ENCODE measurements around the gene ANKDD1A. TPM values are rescaled to one million over a fixed set of nuclear protein-coding genes. Genes with fewer than 3 reads are reported as not detected.

The ANKDD1A gene
- total RNA-seq, 1 donor from 2014 or later, result 1.9 TPM

DNA sequence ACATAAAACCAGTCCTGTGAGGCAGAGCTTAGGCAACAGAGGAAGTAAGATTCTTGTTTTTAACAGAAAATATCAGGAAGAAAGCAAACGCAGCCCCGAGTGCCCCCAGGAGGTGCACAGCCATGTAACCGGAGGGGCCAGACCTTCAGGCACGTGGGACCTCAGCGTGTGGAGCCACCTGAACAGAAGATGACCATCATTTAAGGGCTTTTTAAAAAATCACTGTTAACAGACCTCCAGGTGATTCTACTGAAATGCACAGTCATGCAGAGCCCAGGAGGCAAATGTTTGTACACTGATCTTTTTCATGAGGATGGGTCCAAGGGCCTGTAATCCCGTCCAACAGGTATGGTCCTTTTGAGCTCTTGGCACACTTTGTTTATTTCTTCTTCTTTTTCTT, 39.2 kb downstream of the ANKDD1A start:
- TF ChIP-seq, protein P1, sequence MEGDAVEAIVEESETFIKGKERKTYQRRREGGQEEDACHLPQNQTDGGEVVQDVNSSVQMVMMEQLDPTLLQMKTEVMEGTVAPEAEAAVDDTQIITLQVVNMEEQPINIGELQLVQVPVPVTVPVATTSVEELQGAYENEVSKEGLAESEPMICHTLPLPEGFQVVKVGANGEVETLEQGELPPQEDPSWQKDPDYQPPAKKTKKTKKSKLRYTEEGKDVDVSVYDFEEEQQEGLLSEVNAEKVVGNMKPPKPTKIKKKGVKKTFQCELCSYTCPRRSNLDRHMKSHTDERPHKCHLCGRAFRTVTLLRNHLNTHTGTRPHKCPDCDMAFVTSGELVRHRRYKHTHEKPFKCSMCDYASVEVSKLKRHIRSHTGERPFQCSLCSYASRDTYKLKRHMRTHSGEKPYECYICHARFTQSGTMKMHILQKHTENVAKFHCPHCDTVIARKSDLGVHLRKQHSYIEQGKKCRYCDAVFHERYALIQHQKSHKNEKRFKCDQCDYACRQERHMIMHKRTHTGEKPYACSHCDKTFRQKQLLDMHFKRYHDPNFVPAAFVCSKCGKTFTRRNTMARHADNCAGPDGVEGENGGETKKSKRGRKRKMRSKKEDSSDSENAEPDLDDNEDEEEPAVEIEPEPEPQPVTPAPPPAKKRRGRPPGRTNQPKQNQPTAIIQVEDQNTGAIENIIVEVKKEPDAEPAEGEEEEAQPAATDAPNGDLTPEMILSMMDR (IDR thresholded peaks at IDR 0.05; ENCODE audit: insufficient read depth, low read length, poor library complexity, severe bottlenecking), result no peak
- H3K4me3 ChIP-seq (ENCODE audit: low read depth, low read length), result no peak overlapping the region
- DNase-seq (ENCODE audit: low read depth), result no peak
- H3K36me3 ChIP-seq (ENCODE audit: control insufficient read depth, insufficient read depth, low read length), result no peaks in the 10 kb centered on the region
- H3K27me3 ChIP-seq (ENCODE audit: control insufficient read depth, insufficient read depth, low read length), result no peaks in the 10 kb centered on the region

DNA sequence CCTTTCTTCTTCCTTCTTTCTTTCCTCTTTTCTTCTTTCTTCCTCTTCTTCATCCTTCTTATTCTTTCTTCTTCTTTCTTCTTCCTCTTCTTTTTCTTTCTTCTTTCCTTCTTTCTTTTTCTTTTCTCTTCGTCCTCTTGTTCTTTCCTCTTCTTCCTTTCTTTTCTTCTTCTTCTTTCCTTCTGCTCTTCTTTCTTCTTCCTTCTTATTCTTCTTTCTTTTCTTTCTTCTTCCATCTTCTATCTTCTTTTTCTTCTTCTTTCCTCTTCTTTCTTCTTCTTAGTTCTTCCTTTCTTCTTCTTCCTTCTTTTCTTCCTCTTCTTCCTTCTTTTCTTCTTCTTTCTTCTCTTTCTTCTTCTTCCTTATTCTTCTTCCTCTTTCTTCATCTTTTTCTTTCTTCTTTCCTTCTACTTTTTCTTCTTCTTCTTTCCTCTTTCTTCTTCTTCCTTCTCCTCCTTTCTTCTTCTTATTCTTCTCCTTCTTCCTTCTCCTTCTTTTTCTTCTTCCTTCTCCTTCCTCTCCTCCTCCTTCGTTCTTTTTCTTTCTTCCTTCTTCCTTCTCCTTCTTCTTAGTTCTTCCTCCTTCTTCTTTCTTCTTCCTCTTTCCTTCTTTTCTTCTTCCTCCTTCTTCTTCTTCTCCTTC, 40.2 kb downstream of the ANKDD1A start:
- TF ChIP-seq, protein P1 (IDR thresholded peaks at IDR 0.05; ENCODE audit: insufficient read depth, low read length, poor library complexity, severe bottlenecking), result no peak
- H3K27me3 ChIP-seq (ENCODE audit: control insufficient read depth, insufficient read depth, low read length), result no peaks in the 10 kb centered on the region
- no peaks in the 10 kb centered on the region for H3K36me3 ChIP-seq (ENCODE audit: control insufficient read depth, insufficient read depth, low read length)
- DNase-seq (ENCODE audit: low read depth), result no peak
- H3K4me3 ChIP-seq (ENCODE audit: low read depth, low read length), result no peak overlapping the region

DNA sequence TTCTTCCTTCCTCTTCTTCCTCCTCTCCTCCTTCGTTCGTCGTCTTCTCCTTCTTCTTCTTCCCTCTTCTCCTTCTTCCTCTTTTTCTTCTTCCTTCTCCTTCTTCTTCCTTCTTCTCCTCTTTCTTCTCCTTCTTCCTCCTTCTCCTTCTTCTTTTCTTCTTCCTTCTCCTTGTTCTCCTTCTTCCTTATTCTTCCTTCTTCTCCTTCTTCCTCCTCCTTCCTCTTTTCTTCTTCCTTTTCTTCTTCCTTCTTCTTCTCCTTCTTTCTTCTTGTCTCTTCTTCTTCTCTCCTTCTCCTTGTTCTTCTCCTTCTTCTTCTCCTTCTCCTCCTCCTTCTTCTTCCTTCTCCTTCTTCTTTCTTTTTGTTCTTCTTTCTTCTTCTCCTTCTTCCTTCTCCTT, 42.7 kb downstream of the ANKDD1A start:
- no peaks in the 10 kb centered on the region for H3K27me3 ChIP-seq (ENCODE audit: control insufficient read depth, insufficient read depth, low read length)
- H3K36me3 ChIP-seq (ENCODE audit: control insufficient read depth, insufficient read depth, low read length), result peaks cover 2% of the 10 kb centered on the region
- no peak for DNase-seq (ENCODE audit: low read depth)
- no peak overlapping the region for H3K4me3 ChIP-seq (ENCODE audit: low read depth, low read length)
- TF ChIP-seq, protein P1 (IDR thresholded peaks at IDR 0.05; ENCODE audit: insufficient read depth, low read length, poor library complexity, severe bottlenecking), result no peak

DNA sequence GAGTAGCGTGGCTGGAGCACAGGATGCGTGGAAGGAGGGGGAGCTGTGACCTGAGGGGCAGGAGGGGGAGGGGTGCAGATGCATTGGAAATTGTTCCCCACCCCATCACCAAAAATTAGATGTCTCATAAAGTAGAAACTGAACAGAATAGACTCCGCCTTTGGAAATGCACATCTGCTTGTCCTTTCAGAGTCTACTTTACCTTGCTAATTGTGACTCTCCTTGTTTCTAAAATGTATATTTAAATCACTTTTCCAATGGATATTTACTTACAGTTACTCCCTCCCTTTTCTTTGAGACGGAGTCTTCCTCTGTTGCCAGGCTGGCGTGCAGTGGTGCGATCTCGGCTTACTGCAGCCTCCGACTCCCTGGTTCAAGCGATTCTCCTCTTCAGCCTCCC, 47.4 kb downstream of the ANKDD1A start:
- TF ChIP-seq, protein P1 (IDR thresholded peaks at IDR 0.05; ENCODE audit: insufficient read depth, low read length, poor library complexity, severe bottlenecking), result no peak
- Histone ChIP-seq H3K27me3 (ENCODE audit: control insufficient read depth, insufficient read depth, low read length) (no peaks in the 10 kb centered on the region), H3K4me3 (ENCODE audit: low read depth, low read length) (no peak overlapping the region), H3K36me3 (ENCODE audit: control insufficient read depth, insufficient read depth, low read length) (peaks cover 5% of the 10 kb centered on the region)
- no peak for DNase-seq (ENCODE audit: low read depth)

DNA sequence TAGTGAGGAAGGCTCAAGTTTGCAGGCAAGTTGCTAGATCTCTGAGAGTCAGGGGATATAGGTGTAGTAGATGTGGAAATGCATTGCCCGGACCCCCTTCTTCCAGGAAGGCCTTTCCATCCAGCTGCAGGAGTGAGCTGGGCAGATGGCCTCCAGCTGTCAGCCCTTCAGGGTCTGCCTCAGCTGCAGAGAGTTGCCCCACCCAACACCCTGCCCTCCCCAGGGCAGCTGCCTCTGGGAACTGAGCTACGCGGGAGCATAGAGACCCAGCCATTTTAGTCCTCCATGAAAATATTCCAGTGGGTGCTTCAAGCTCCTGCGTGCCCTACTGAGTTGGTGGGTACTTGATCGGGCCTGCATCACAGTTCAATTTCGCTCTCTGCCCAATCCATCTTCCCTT, 48.5 kb downstream of the ANKDD1A start:
- TF ChIP-seq, protein P1 (IDR thresholded peaks at IDR 0.05; ENCODE audit: insufficient read depth, low read length, poor library complexity, severe bottlenecking), result no peak
- H3K36me3 ChIP-seq (ENCODE audit: control insufficient read depth, insufficient read depth, low read length), result peaks cover 5% of the 10 kb centered on the region
- H3K4me3 ChIP-seq (ENCODE audit: low read depth, low read length), result no peak overlapping the region
- no peak for DNase-seq (ENCODE audit: low read depth)
- H3K27me3 ChIP-seq (ENCODE audit: control insufficient read depth, insufficient read depth, low read length), result no peaks in the 10 kb centered on the region

DNA sequence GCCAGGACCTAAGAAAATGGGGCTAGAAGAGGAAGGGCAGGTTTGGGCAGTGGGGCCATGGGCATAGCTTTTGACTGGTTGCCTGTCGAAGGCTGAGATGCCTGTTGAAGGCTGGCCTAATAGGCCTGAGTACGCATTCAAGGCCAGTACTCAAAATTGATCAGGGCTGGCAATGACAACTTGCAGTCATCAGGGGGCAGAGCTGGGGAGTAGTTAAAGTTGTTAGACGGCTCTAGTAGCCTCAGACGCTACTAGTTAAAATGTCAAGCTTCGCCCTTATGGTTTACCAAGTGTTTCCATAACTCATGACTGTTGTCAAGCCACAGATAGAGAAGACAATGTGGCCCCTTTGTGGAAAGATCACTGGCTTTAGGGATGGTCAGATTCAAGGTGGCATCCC, 49.3 kb downstream of the ANKDD1A start:
- no peak for DNase-seq (ENCODE audit: low read depth)
- Histone ChIP-seq H3K4me3 (ENCODE audit: low read depth, low read length) (no peak overlapping the region), H3K27me3 (ENCODE audit: control insufficient read depth, insufficient read depth, low read length) (no peaks in the 10 kb centered on the region), H3K36me3 (ENCODE audit: control insufficient read depth, insufficient read depth, low read length) (peaks cover 5% of the 10 kb centered on the region)
- TF ChIP-seq, protein P1 (IDR thresholded peaks at IDR 0.05; ENCODE audit: insufficient read depth, low read length, poor library complexity, severe bottlenecking), result no peak
